HG03565 (cell line): Measurements from ENCODE around the gene DEFB126.
"Not testable (repeated sequence)": the region's sequence is repeated elsewhere in the genome, so short reads cannot be mapped to it uniquely, and the experiment has no call there.

Experiments used
- ATAC-seq: cut with Tn5 transposase; IDR thresholded peaks from one replicate; pipeline ENCODE4 v1.9.1; 2021; ENCODE audit warnings: mild to moderate bottlenecking, moderate library complexity; ENCODE audit not compliant: unreplicated experiment

The DEFB126 gene, protein sequence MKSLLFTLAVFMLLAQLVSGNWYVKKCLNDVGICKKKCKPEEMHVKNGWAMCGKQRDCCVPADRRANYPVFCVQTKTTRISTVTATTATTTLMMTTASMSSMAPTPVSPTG

DNA sequence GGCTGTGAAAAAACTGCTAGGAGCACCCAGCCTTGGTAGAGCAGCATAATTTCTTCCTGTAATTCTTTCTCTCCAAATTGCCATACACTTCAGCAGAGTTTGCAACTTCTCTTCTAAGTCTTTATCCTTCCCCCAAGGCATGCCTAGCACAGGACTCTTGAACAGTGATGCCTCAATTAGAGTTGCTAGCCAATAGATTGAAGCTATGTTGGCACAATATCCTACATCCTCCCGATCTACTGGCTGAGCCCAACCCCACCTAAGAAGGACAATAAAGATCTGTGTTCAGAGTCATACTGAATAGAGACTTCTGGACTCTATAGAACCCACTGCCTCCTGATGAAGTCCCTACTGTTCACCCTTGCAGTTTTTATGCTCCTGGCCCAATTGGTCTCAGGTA is at the start of gene DEFB126:
Gene DEFB126 (plus strand): TSS at position 301 of the 400 bp plus-strand sequence. CDS start 39 bp downstream, at position 340.
- no peak for ATAC-seq

DNA sequence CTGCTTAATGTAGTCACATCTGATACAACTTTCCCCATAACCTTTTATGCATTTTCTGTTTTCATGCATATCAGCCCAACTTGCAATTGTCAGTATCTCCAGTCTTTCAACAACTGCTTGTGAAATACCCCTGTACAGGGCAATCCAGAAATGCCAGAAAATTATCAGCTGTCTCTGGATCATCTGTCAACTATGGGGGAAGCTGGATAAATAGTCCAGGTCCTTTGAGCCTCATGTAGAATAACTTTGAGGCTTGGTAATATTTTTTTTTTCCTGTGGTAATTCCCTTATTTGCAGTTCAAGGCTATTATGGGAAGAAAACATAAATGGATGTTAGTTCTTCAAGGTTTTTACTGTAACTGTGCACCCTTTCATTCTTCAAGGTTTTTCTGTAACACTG is 48.7 kb upstream of the DEFB126 start:
- ATAC-seq, result no peak

GRCh38 chr20:95215-95614 is 47.2 kb upstream of the DEFB126 start:
- no peak for ATAC-seq

DNA sequence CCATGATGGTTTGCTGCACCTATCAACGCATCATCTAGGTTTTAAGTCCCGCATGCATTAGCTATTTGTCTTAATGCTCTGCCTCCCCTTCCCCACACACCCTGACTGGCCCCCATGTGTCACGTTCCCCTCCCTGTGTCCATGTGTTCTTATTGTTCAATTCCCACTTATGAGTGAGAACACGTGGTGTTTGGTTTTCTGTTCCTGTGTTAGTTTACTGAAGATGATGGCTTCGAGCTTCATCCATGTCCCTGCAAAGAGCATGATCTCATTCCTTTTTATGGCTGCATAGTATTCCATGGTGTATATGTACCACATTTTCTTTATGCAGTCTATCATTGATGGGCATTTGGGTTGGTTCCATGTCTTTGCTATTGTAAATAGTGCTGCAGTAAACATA is 44.7 kb upstream of the DEFB126 start:
- ATAC-seq, result not testable (repeated sequence)

DNA sequence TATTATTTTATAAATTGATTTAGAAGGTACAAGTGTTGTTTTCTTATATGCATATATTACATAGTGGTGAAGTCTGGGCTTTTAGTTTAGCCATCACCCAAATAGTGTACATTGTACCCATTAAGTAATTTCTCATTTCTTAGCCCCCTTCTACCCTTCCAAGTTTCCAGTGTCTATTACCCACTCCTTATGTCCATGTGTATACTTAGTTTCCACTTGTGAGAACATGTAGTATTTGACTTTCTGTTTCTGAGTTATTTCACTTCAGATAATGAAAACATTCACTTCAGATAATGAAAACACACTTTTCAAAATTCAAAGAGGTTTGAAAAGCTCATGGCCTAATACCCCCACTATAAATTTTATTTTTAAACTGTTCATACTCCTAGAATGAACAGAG is 40.4 kb upstream of the DEFB126 start:
- no peak for ATAC-seq

GRCh38 chr20:103456-103855 is 38.9 kb upstream of the DEFB126 start:
- ATAC-seq, result no peak

DNA sequence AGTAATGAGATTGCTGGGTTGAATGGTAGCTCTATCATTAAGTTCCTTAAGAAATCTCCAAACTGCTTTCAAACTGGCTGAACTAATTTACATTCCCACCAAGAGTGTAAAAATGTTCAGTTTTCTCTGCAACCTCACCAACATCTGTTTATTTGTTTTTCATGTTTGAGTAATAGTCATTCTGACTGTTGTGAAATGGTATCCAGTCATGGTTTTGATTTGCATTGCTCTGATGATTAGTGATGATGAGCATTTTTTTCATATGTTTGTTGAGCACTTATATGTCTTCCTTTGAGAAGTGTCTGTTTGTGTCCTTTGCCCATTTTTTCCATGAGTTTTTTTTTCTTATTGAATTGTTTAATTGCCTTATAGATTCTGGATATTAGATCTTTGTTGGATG is 30.0 kb upstream of the DEFB126 start:
- no peak for ATAC-seq

GRCh38 chr20:117518-117917 is 24.9 kb upstream of the DEFB126 start:
- no peak for ATAC-seq

- not testable (repeated sequence) for ATAC-seq
Measured at GRCh38 chr20:129786-130323, 12.5 kb upstream of the DEFB126 start.

DNA sequence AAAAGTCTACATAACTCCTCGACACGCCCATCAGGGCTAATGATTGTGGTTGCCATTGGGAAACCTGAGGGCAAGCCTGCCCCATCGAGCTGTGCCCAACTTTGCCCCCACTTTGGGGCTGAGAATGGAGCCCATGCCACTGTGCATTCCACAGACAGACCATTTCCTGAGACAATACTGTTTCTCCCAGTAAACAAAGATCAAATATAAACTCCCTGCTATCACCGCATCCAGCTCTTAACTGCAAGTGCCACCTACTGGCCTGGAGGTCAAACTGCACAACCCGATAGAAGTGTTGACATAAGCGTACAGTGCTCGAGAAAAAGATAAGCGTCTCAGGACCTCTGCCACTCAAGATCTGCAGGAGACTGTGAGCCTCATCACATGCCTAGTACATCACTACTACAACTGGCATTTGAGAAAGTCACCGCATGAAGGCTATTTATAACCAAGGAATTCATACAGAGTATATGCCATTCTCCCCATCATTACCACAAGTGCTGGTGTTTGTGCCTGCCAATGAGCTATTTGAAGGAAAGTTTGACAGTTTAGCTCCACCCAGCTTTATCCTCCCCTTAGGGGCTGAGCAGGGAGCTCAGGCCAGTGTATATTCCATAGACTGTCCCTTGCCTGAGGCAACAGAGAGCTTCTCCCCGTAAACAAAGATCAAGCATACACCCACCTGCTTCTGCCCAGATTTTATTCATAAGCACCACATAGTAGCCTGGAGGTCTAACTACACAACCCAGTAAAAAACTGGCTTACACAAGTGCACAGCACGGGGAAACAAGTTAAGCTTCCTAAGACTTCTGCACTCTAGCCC is 4.5 kb upstream of the DEFB126 start:
- ATAC-seq, result no peak

GRCh38 chr20:145877-146276 is 3.5 kb downstream of the DEFB126 start:
- no peak for ATAC-seq

DNA sequence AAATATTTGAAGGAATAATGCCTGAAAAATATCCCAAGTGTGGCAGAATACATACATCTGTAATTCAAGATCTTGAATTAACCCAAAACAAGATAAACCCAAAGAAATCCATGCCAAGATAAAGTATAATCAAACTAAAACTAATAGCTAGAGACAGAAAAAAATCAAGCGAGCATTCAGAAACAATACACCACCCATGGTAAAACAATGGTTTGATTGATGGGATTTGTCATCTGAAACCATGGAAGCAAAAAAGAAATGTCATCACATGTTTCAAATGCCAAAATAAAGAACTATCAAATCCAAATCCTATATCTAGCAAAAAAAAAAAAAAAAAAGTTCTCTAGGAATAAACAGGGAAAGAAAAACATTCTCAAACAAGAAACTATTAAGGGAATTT is 9.7 kb downstream of the DEFB126 start:
- no peak for ATAC-seq

- ATAC-seq, result no peak
Measured at GRCh38 chr20:157154-157553, 14.8 kb downstream of the DEFB126 start, which contains the start of gene DEFB127. Gene DEFB127, plus strand, starts transcription at chr20:157454. Its CDS starts 91 bp downstream, at chr20:157545.

- no peak for ATAC-seq
Measured at GRCh38 chr20:164618-165017, 22.2 kb downstream of the DEFB126 start.

GRCh38 chr20:168876-169275 is 26.5 kb downstream of the DEFB126 start:
- no peak for ATAC-seq

DNA sequence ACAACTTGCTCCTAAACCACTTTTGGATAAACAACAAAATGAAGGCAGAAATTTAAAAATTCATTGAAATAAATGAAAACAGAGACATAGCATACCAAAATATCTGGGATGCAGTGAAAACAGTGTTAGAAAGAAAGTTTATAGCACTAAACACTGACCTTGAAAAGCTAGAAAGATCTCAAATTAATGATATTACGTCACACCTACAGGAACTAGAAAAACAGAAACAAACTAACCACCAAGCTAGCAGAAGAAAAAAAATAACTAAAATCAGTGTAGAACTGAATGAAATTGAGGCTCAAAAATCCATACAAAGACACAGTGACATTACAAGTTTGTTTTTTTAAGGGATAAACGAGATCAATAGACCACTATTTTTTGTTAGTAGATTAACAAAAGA is 41.9 kb downstream of the DEFB126 start:
- ATAC-seq, result no peak

GRCh38 chr20:187733-188132 is 45.3 kb downstream of the DEFB126 start:
- no peak for ATAC-seq

GRCh38 chr20:189611-190010 is 47.2 kb downstream of the DEFB126 start, which contains the start of gene DEFB128:
Gene DEFB128, minus strand, starts transcription at chr20:189711. Its CDS starts 88 bp downstream, at chr20:189623.
- no peak for ATAC-seq
